Natural killer cell treated with Interleukin-12 subunit alpha and Interleukin-12 subunit beta and Interleukin-15 and Interleukin-18, amount 100 ng/mL, for 72 hours (primary cell): ENCODE results near the gene RPL12. TPM values are rescaled to one million over a fixed set of nuclear protein-coding genes. Genes with fewer than 3 reads are reported as not detected.
A peak's percentile ranks its signal among the peaks of the same experiment; 100 is the strongest.

Experiments
- ATAC-seq, 2 donors: fragments of 150-1000 bp; cut with Tn5 transposase in 1 of 2; sonication (Bioruptor Pico), chemical (Tn5 transposase) in 1 of 2; 2 replicates each; pipeline ENCODE4 v1.10.0; 2021
- DNase-seq: peaks from one replicate; pipeline ENCODE4 v3.0.0; 2022; ENCODE audit warnings: low spot score
- H3K27ac Mint-ChIP-seq, 2 donors: 1 replicate in 1 of 2; 2 replicates in 1 of 2; pipeline ENCODE4 v1.8.0; 2022; ENCODE audit warnings: mixed read lengths in 2 of 2, mild to moderate bottlenecking in 1 of 2, moderate library complexity in 1 of 2
- H3K27me3 Mint-ChIP-seq, 2 donors: 1 replicate in 1 of 2; 2 replicates in 1 of 2; pipeline ENCODE4 v1.8.0; 2022; ENCODE audit warnings: mixed read lengths in 2 of 2
- H3K36me3 Mint-ChIP-seq: one replicate; pipeline ENCODE4 v1.8.0; 2022; ENCODE audit warnings: mixed read lengths
- H3K4me1 Mint-ChIP-seq, 2 donors: 1 replicate in 1 of 2; 2 replicates in 1 of 2; pipeline ENCODE4 v1.8.0; 2022; ENCODE audit warnings: low read depth in 2 of 2, mixed read lengths in 2 of 2, mild to moderate bottlenecking in 1 of 2
- H3K4me3 Mint-ChIP-seq: one replicate; pipeline ENCODE4 v1.8.0; 2022; ENCODE audit warnings: mixed read lengths
- H3K9me3 Mint-ChIP-seq: 2 replicates; pipeline ENCODE4 v1.8.0; 2022; ENCODE audit warnings: mixed read lengths
- total RNA-seq, 2 donors: library from RNA; stranded (reverse); gene quantifications; one replicate each; pipeline ENCODE4 v1.2.3, GENCODE V29; 2022

The RPL12 gene
- total RNA-seq, 2 donors from 2014 or later, result 698 to 1,282 TPM

DNA sequence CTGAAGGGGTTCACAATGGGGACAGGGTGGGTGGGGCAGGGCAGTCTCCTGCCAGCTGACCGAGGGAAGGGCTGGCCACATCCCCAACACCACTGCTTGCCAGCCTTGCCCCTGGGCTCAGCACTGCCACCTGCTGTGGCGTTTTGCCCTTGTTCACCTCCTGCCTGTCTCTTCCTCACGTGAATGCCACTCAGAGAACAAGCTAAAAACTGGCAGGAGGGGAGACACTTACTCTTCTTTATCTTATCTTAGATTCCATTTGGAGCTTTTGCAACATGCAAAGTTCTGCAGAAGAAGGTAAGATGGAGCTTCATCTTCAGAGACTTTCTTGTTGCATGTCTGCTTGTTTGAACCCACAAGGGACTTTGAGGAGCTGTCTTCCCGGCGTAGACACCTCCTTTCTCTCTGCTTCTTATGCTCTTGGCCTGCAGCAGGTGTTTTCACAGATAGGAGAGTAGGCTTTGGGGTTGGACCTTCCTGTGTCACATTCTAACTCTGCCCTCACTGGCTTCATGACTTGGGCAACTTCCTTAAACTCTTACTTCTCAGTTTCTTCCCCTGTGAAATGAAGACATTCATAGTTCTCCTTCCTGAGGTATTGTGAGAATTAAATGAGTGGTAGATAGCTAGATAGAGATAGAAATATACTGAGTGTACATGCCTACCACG, 4.3 kb upstream of the RPL12 start:
- Mint-ChIP-seq H3K27me3 (no peaks in the 10 kb centered on the region), H3K27ac (peak overlapping the region in 1 of 2 donors; percentile 44), H3K36me3 (peaks cover 4% of the 10 kb centered on the region), H3K4me3 (no peak overlapping the region), H3K9me3 (no peaks in the 10 kb centered on the region), H3K4me1 (peaks cover 16 to 17% of the 10 kb centered on the region in 2 donors)
- DNase-seq, result no peak
- no peak for ATAC-seq

DNA sequence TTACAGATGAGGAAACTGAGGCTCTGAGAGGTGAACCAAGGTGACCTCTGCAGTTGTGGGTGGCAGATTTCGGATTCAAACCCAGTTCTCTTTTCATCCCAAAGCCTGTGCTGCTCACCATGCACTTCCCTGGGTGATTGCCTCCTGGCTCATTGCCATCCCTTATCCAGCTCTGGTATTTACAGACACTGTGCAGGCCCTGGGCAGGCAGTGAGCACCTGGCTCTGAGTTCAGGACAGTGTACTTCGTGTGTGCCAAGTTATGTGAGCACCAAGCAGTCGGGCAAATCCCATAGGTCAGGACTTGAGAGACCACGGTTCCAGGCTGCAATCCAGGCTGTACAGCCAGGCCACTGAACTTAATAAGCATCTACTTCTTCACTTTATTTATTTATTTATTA, 1.5 kb upstream of the RPL12 start:
- ATAC-seq (no peak), DNase-seq (no peak)
- Mint-ChIP-seq H3K4me3 (peak overlapping the region; percentile 91), H3K27me3 (no peaks in the 10 kb centered on the region), H3K4me1 (peaks cover 41 to 42% of the 10 kb centered on the region in 2 donors), H3K27ac (peak overlapping the region; percentile 93 to 94), H3K36me3 (peaks cover 32% of the 10 kb centered on the region), H3K9me3 (no peaks in the 10 kb centered on the region)

- ATAC-seq (peak in 1 of 2 donors; percentile 10), DNase-seq (no peak)
- peaks cover 46 to 48% of the 10 kb centered on the region in 2 donors for H3K4me1 Mint-ChIP-seq
- H3K36me3 Mint-ChIP-seq, result peaks cover 36% of the 10 kb centered on the region
- no peaks in the 10 kb centered on the region for H3K9me3 Mint-ChIP-seq
- peak overlapping the region; percentile 91 for H3K4me3 Mint-ChIP-seq
- H3K27me3 Mint-ChIP-seq, result no peaks in the 10 kb centered on the region
- peak overlapping the region; percentile 93 to 94 for H3K27ac Mint-ChIP-seq
These were observed 851 bp upstream of the RPL12 start for GRCh38 chr9:127451858-127452656.

DNA sequence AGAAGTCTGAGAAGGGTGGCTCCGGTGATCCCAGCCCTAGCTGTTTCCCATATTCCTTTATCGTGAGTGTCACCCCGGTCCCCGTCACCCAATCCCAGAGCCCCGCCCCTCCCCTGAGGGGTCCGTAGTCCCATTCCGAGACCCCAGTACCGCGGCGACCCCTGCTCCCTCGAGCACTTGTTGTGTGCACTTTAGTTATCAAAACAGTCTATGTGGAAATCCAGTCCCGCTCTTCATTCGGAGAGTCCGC, 327 bp upstream of the RPL12 start:
- H3K36me3 Mint-ChIP-seq, result peaks cover 40% of the 10 kb centered on the region
- no peaks in the 10 kb centered on the region for H3K27me3 Mint-ChIP-seq
- H3K4me3 Mint-ChIP-seq, result peak overlapping the region; percentile 91
- H3K27ac Mint-ChIP-seq, result peak overlapping the region; percentile 93 to 94
- no peak for DNase-seq
- H3K4me1 Mint-ChIP-seq, result peaks cover 49 to 51% of the 10 kb centered on the region in 2 donors
- no peak for ATAC-seq
- no peaks in the 10 kb centered on the region for H3K9me3 Mint-ChIP-seq

DNA sequence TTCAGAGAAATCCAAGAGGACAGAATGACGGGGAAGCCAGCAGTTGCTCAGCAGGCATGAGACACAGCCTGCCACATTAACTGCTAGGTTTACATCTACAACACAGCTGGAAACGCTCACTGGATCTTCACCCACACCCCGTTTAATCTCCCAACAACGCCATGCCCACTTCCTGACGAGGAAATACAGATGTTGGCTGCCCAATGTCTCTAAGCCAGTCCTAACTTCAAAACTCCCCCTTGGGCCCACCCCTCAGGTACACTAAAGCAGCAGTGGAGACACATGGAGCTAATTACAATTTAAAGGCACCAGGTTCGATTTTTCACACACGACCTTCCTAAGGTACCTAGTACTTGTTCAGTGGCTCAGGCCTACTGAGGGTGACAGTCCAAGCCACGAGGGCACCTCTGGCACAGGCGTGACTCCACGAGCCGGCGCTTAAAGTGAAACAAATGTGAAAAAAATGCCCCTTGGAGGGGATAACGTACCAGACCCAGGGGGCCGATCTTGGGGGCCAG, 904 bp downstream of the RPL12 start:
- DNase-seq (no peak), ATAC-seq (peak in 1 of 2 donors; percentile 0)
- Mint-ChIP-seq H3K27me3 (no peaks in the 10 kb centered on the region), H3K36me3 (peaks cover 43% of the 10 kb centered on the region), H3K4me1 (peaks cover 48 to 49% of the 10 kb centered on the region in 2 donors), H3K27ac (peak overlapping the region; percentile 93 to 94), H3K4me3 (peak overlapping the region; percentile 91), H3K9me3 (no peaks in the 10 kb centered on the region)

DNA sequence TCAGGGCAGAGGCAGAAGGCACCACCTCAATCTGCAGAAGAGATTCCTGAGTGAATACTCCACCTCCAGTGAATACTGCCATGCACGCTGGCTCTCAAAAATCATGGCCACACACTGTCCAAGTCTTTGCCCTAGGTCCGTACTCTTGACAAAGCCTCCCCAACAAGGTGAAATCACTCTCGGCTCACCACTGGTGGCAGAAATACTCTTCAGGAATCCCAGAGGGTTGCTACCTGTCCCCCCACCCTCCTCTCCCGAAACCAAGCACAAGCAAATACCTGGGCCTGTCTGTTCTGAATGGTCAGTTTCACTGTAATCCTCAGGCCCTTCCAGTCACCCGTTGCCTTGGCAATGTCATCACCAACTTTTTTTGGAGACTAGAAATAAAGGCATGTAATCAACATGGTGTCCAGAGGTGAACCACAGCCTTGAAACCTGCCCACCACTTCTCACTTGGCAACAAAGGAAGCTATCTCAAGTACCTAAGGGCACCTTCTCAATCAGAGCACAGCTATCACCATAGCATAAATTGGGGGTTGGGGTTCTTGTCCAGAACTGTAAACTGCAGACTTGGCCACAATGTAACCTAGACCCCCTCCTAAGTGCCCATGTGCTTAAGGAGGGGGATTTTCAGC, 1.8 kb downstream of the RPL12 start:
- peaks cover 54% of the 10 kb centered on the region in 2 donors for H3K4me1 Mint-ChIP-seq
- peak overlapping the region; percentile 91 for H3K4me3 Mint-ChIP-seq
- no peak for ATAC-seq
- no peak for DNase-seq
- no peaks in the 10 kb centered on the region for H3K9me3 Mint-ChIP-seq
- H3K27me3 Mint-ChIP-seq, result no peaks in the 10 kb centered on the region
- peaks cover 51% of the 10 kb centered on the region for H3K36me3 Mint-ChIP-seq
- H3K27ac Mint-ChIP-seq, result peak overlapping the region; percentile 93 to 94

- H3K9me3 Mint-ChIP-seq, result no peaks in the 10 kb centered on the region
- DNase-seq (no peak), ATAC-seq (no peak)
- H3K27ac Mint-ChIP-seq, result peak overlapping the region; percentile 93 to 94
- H3K27me3 Mint-ChIP-seq, result no peaks in the 10 kb centered on the region
- peaks cover 58% of the 10 kb centered on the region for H3K36me3 Mint-ChIP-seq
- H3K4me1 Mint-ChIP-seq, result peaks cover 57 to 58% of the 10 kb centered on the region in 2 donors
- H3K4me3 Mint-ChIP-seq, result peak overlapping the region; percentile 91
These were observed 2.9 kb downstream of the RPL12 start for GRCh38 chr9:127448112-127448805.

DNA sequence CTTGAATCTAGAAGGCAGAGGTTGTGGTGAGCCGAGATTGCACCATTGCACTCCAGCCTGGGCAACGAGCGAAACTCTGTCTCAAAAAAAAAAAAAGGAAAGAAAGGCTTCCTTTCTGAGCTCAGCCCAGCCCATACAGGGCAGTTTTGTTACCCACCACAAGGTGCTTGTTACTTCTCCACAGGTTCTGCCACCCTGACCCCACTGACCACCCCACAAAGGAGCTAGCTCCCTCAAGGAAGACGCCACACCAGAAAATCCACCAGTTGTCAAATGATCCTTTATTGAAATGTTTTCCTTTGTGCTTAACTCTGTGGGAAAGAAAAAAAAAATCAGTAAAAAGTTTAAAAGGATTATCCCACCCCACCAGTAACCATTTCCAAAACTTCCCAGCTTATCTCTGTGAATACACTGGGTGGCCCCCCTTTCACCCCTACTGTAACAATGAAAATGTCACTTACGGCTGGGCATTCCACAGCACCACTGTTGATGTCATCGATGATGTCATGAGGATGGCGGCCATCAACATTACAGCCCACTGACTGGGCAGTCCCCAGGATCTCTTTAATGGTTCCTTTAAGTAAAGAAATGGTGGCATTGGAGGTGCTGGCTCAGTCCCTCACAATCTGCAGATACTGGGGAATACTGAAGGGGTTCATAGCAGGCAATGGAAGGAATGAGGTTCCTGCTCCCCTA, 3.6 kb downstream of the RPL12 start:
- H3K9me3 Mint-ChIP-seq, result no peaks in the 10 kb centered on the region
- peak overlapping the region; percentile 93 to 94 for H3K27ac Mint-ChIP-seq
- H3K4me1 Mint-ChIP-seq, result peaks cover 57 to 58% of the 10 kb centered on the region in 2 donors
- H3K4me3 Mint-ChIP-seq, result peak overlapping the region; percentile 91
- no peaks in the 10 kb centered on the region for H3K27me3 Mint-ChIP-seq
- ATAC-seq (no peak), DNase-seq (no peak)
- H3K36me3 Mint-ChIP-seq, result peaks cover 58% of the 10 kb centered on the region

- H3K9me3 Mint-ChIP-seq, result no peaks in the 10 kb centered on the region
- H3K4me1 Mint-ChIP-seq, result peaks cover 51 to 53% of the 10 kb centered on the region in 2 donors
- H3K36me3 Mint-ChIP-seq, result peaks cover 58% of the 10 kb centered on the region
- DNase-seq, result no peak
- no peaks in the 10 kb centered on the region for H3K27me3 Mint-ChIP-seq
- ATAC-seq, result no peak
- H3K27ac Mint-ChIP-seq, result peak overlapping the region; percentile 93 to 94
- H3K4me3 Mint-ChIP-seq, result peak overlapping the region; percentile 91
These were observed 4.3 kb downstream of the RPL12 start for GRCh38 chr9:127446713-127447415.

GRCh38 chr9:127445851-127446712, 5.1 kb downstream of the RPL12 start:
- Mint-ChIP-seq H3K27ac (peak overlapping the region; percentile 93 to 94), H3K36me3 (peaks cover 58% of the 10 kb centered on the region), H3K4me1 (peaks cover 49 to 53% of the 10 kb centered on the region in 2 donors), H3K27me3 (no peaks in the 10 kb centered on the region), H3K4me3 (no peak overlapping the region), H3K9me3 (no peaks in the 10 kb centered on the region)
- DNase-seq, result no peak
- ATAC-seq, result no peak

DNA sequence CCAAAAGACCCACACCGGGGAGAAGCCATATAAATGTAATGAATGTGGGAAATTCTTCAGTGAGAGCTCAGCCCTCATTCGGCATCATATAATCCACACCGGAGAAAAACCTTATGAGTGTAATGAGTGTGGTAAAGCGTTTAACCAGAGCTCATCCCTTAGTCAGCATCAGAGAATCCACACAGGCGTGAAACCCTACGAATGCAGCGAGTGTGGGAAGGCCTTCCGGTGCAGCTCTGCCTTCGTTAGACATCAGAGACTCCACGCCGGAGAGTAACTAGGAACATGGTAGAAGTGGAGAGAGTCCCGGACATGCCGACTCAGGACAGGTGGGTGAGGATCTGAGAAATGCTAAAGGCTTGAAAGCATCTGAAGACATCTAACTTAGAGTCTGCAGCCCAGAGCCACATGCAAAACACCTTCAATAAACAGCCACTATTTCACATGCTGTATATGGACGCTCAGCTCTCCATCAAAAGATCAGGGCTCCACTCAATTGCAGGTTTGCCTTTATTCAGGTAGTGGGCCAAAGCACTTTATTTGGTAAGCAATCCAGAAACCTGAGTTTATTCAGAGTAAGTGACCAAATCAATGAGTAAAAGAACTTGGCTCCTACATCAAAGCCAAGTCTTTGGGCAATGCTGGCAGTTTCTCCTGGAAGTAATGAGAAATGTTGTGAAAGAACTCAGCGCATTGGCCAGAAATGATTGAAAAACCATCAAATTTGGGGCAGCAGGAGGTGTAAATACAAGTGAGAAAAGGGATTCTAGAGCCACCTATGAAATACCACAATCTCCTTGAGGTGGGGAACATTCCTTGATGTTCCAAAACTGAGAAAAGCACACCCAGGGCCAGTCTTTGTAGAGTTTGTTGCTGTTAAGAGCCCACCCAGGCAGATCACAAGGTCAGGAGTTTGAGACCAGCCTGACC, 6.0 kb downstream of the RPL12 start:
- H3K4me1 Mint-ChIP-seq, result peaks cover 44 to 46% of the 10 kb centered on the region in 2 donors
- peaks cover 60% of the 10 kb centered on the region for H3K36me3 Mint-ChIP-seq
- H3K4me3 Mint-ChIP-seq, result no peak overlapping the region
- ATAC-seq (peak in 1 of 2 donors; percentile 11), DNase-seq (no peak)
- H3K27ac Mint-ChIP-seq, result peak overlapping the region; percentile 38 to 94
- no peaks in the 10 kb centered on the region for H3K27me3 Mint-ChIP-seq
- H3K9me3 Mint-ChIP-seq, result no peaks in the 10 kb centered on the region
